Measurements from ENCODE around the gene C10orf90. TPM values are rescaled to one million over a fixed set of nuclear protein-coding genes. Genes with fewer than 3 reads are reported as not detected.

Gene C10orf90
- total and polyA plus RNA-seq, 4 donors: not detected

GRCh38 chr10:126523071-126523470 is 147.4 kb downstream of the C10orf90 start:
- TF ChIP-seq, protein P1, sequence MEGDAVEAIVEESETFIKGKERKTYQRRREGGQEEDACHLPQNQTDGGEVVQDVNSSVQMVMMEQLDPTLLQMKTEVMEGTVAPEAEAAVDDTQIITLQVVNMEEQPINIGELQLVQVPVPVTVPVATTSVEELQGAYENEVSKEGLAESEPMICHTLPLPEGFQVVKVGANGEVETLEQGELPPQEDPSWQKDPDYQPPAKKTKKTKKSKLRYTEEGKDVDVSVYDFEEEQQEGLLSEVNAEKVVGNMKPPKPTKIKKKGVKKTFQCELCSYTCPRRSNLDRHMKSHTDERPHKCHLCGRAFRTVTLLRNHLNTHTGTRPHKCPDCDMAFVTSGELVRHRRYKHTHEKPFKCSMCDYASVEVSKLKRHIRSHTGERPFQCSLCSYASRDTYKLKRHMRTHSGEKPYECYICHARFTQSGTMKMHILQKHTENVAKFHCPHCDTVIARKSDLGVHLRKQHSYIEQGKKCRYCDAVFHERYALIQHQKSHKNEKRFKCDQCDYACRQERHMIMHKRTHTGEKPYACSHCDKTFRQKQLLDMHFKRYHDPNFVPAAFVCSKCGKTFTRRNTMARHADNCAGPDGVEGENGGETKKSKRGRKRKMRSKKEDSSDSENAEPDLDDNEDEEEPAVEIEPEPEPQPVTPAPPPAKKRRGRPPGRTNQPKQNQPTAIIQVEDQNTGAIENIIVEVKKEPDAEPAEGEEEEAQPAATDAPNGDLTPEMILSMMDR (IDR thresholded peaks at IDR 0.05; ENCODE audit: control extremely low read depth, extremely low read depth): no peak
- peaks cover 2 to 4% (median 3%) of the 10 kb centered on the region in 3 donors for H3K27me3 ChIP-seq (ENCODE audit: control insufficient read depth in 3 of 3, insufficient read depth in 3 of 3, low read length in 2 of 3)
- ATAC-seq (ENCODE audit: insufficient read depth, low FRiP score) (no peak), DNase-seq (no peak)
- peaks cover 0 to 4% (median 0%) of the 10 kb centered on the region in 5 donors for H3K4me1 ChIP-seq (ENCODE audit: control insufficient read depth in 5 of 5, insufficient read depth in 5 of 5, low read length in 5 of 5)
- no peak overlapping the region for H3K9ac ChIP-seq (ENCODE audit: insufficient read depth in 1 of 2, low read length in 2 of 2)
- 76 to 83% methylated on average over 3 of the region's 3 CpGs for WGBS, 2 donors
- H3K36me3 ChIP-seq (ENCODE audit: control insufficient read depth in 4 of 4, insufficient read depth in 4 of 4, low read length in 4 of 4): no peaks in the 10 kb centered on the region
- H3K4me3 ChIP-seq: no peak overlapping the region
- no peak overlapping the region for H3K27ac ChIP-seq (ENCODE audit: low read depth in 1 of 2, low read length in 1 of 2)
- peaks cover 0 to 2% (median 0%) of the 10 kb centered on the region in 4 donors for H3K9me3 ChIP-seq (ENCODE audit: control insufficient read depth in 4 of 4, insufficient read depth in 3 of 4, low read length in 3 of 4)

DNA sequence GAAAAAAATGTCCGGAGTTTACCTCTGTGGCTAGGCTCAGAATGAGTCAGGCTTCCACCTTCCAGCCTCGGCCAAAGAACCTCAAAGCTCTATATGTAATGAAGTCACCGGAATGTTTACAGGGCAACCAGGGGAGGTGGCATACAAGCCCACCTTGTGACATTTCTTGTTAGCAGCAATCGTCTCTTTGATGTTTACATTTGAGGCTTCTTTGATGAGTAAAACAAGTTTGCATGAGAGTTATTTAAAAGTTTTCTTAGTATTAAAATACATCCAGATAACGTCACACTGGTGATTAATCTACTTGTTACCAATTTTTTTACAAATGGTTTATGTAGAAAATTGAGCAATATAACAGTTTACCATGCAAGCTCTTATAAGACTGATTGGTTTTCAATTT is 149.1 kb downstream of the C10orf90 start:
- Histone ChIP-seq H3K9me3 (ENCODE audit: control insufficient read depth in 4 of 4, insufficient read depth in 3 of 4, low read length in 3 of 4) (peaks cover 0 to 4% (median 0%) of the 10 kb centered on the region in 4 donors), H3K4me3 (no peak overlapping the region), H3K27ac (ENCODE audit: low read depth in 1 of 2, low read length in 1 of 2) (no peak overlapping the region), H3K36me3 (ENCODE audit: control insufficient read depth in 4 of 4, insufficient read depth in 4 of 4, low read length in 4 of 4) (no peaks in the 10 kb centered on the region), H3K27me3 (ENCODE audit: control insufficient read depth in 3 of 3, insufficient read depth in 3 of 3, low read length in 2 of 3) (peaks cover 0 to 3% (median 2%) of the 10 kb centered on the region in 3 donors), H3K9ac (ENCODE audit: insufficient read depth in 1 of 2, low read length in 2 of 2) (no peak overlapping the region), H3K4me1 (ENCODE audit: control insufficient read depth in 5 of 5, insufficient read depth in 5 of 5, low read length in 5 of 5) (peaks cover 0 to 3% (median 0%) of the 10 kb centered on the region in 5 donors)
- TF ChIP-seq, protein P1 (IDR thresholded peaks at IDR 0.05; ENCODE audit: control extremely low read depth, extremely low read depth): no peak
- WGBS, 2 donors: 73 to 75% methylated on average over 5 of the region's 5 CpGs
- DNase-seq: no peak
- ATAC-seq (ENCODE audit: insufficient read depth, low FRiP score): no peak

- ATAC-seq (ENCODE audit: insufficient read depth, low FRiP score): no peak
- H3K4me3 ChIP-seq: no peak overlapping the region
- DNase-seq: no peak
- H3K36me3 ChIP-seq (ENCODE audit: control insufficient read depth in 4 of 4, insufficient read depth in 4 of 4, low read length in 4 of 4): no peaks in the 10 kb centered on the region
- H3K27ac ChIP-seq (ENCODE audit: low read depth in 1 of 2, low read length in 1 of 2): no peak overlapping the region
- H3K9ac ChIP-seq (ENCODE audit: insufficient read depth in 1 of 2, low read length in 2 of 2): no peak overlapping the region
- H3K9me3 ChIP-seq (ENCODE audit: control insufficient read depth in 4 of 4, insufficient read depth in 3 of 4, low read length in 3 of 4): peaks cover 0 to 4% (median 0%) of the 10 kb centered on the region in 4 donors
- TF ChIP-seq, protein P1 (IDR thresholded peaks at IDR 0.05; ENCODE audit: control extremely low read depth, extremely low read depth): no peak
- H3K4me1 ChIP-seq (ENCODE audit: control insufficient read depth in 5 of 5, insufficient read depth in 5 of 5, low read length in 5 of 5): peaks cover 0 to 3% (median 0%) of the 10 kb centered on the region in 5 donors
- H3K27me3 ChIP-seq (ENCODE audit: control insufficient read depth in 3 of 3, insufficient read depth in 3 of 3, low read length in 2 of 3): peaks cover 0 to 3% (median 2%) of the 10 kb centered on the region in 3 donors
- WGBS, 2 donors: 74 to 85% methylated on average over 7 of the region's 7 CpGs
These were observed 149.7 kb downstream of the C10orf90 start for GRCh38 chr10:126520751-126521317.

All from lung (tissue), 12 donors.